Activated CD4-positive, alpha-beta T cell treated with anti-CD3 and anti-CD28 coated beads, Interleukin-2, amount 50 U/mL, for 24 hours (primary cell): Measurements from ENCODE around the gene PTK7.
A peak's percentile ranks its signal among the peaks of the same experiment; 100 is the strongest.
"Not testable (repeated sequence)": the region's sequence is repeated elsewhere in the genome, so short reads cannot be mapped to it uniquely, and the experiment has no call there.

Source experiments
- DNase-seq, 2 donors: peaks; one replicate each; pipeline ENCODE4 v3.0.0-alpha.2; 2020; ENCODE audit warnings: low read depth in 1 of 2, low spot score in 1 of 2

Gene PTK7

GRCh38 chr6:43054206-43054943 is 21.7 kb upstream of the PTK7 start:
- no peak for DNase-seq

- DNase-seq = no peak
These were observed 20.1 kb upstream of the PTK7 start for GRCh38 chr6:43055966-43056365.

- no peak for DNase-seq
These were observed 17.6 kb upstream of the PTK7 start for GRCh38 chr6:43058531-43058930.

GRCh38 chr6:43059168-43060033 is 16.7 kb upstream of the PTK7 start, which contains the start of the genes KLC4 and MRPL2:
KLC4 (plus strand) TSS chr6:43059631; CDS start chr6:43061336, 1,705 bp downstream.
MRPL2 (minus strand) TSS chr6:43059434; CDS start chr6:43059381, 53 bp downstream.
- peak; percentile 91 to 97 for DNase-seq

GRCh38 chr6:43060034-43060754 is 15.9 kb upstream of the PTK7 start:
- no peak for DNase-seq

- no peak for DNase-seq
These were observed 15.1 kb upstream of the PTK7 start for GRCh38 chr6:43060755-43061633.

GRCh38 chr6:43061861-43062260 is 14.3 kb upstream of the PTK7 start:
- no peak for DNase-seq

- no peak for DNase-seq
These were observed 13.3 kb upstream of the PTK7 start for GRCh38 chr6:43062818-43063217.

- DNase-seq = no peak
These were observed 6.0 kb upstream of the PTK7 start for GRCh38 chr6:43070028-43070632.

- no peak for DNase-seq
These were observed 1.1 kb upstream of the PTK7 start for GRCh38 chr6:43074847-43075669.

- no peak for DNase-seq
These were observed 584 bp downstream of the PTK7 start for GRCh38 chr6:43076464-43077332.

GRCh38 chr6:43077333-43077809 is 1.3 kb downstream of the PTK7 start:
- DNase-seq = no peak

- DNase-seq = no peak
These were observed 1.9 kb downstream of the PTK7 start for GRCh38 chr6:43077981-43078511.

GRCh38 chr6:43078691-43079090 is 2.6 kb downstream of the PTK7 start:
- DNase-seq = no peak

GRCh38 chr6:43081043-43081442 is 4.9 kb downstream of the PTK7 start:
- DNase-seq = no peak

GRCh38 chr6:43081922-43082321 is 5.8 kb downstream of the PTK7 start:
- not testable (repeated sequence) for DNase-seq

- DNase-seq = no peak
These were observed 6.9 kb downstream of the PTK7 start for GRCh38 chr6:43082806-43083655.
